CD4-positive, alpha-beta T cell treated with Interferon alpha-2 for 1 hour (primary cell): ENCODE data around the gene SLC9A9.

Experiments
- DNase-seq, 2 donors: peaks; one replicate each; pipeline ENCODE4 v3.0.0-alpha.2; 2020 to 2022

SLC9A9 gene

DNA sequence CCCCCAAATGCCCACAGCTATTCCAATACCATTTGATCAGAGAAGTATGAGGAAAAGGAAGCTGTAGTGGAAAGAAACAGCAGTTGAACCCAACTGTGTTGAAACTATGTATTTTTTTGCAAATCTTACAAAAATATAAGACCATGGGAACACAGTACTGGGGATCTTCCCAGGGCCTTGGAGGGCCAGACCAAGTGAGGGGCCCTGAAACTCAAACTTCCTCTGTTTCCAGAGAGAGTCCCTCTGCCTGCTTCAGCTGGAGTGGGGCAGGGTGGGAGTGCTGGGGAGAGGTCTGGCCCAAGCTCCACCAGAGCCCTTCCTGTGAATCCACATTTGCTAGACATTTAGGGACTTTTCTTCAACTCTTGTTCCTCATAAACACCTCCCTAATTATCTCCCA is 464.8 kb downstream of the SLC9A9 start:
- no peak for DNase-seq

GRCh38 chr3:143382816-143383215 is 465.5 kb downstream of the SLC9A9 start:
- DNase-seq, result no peak

DNA sequence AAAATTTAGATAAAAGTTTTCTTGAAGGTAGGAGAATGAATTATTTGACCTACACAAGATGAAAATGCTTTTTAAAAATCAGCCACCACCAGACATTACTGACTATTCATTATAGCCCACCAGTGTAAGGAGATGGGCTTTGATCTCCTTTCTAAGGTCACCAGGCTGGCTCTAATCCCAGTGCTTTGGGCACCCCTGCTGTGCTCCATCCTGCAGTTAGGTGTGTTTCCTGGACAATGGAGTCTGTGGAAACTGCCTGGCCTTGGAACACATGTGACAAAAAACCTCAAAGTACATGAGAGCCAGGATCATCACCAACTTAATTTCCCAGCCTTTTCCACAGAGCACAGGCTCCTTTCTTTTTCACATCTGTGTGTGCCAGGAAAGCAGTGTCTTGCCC is 467.8 kb downstream of the SLC9A9 start:
- no peak for DNase-seq

DNA sequence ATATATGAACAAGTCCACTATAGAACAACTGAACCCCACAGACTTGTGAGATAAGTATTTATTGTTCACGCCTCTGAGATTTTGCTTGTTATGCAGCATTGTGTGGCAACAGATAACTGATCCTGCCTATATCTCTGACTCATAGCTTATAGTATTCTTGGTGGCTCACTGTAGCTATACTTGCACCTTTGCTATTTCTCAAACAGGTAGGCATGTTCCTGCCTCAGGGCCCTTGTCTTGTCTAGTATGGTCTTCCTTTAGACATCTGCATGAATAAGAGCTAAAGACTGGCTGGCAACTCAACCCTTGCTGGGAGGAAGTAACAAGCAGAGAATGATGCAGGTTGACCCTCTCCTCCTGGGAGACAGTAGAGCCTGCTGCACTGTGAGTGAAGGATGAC is 472.6 kb downstream of the SLC9A9 start:
- DNase-seq, result no peak

- no peak for DNase-seq
Measured at GRCh38 chr3:143367171-143367570, 481.1 kb downstream of the SLC9A9 start.

- DNase-seq, result no peak
Measured at GRCh38 chr3:143366672-143367071, 481.6 kb downstream of the SLC9A9 start.

DNA sequence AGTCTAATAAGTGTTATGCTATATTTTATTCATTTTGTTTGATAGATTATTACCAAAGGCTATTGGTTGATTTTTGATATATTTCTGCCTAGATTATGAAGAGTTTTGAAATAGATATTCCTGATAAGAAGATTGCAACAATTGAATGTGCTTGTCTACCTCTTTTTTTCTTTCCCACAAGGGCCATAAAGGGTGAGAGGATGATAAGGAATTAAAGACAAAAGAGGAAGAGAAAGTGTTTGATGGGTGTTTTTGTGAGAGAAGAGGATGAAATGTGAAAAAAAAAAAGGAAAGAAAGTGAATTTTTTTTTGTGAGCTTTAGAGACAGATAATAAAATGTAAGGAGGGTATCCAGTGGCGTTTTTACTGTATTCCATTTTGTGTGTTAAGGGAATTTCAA is 484.3 kb downstream of the SLC9A9 start:
- no peak for DNase-seq

DNA sequence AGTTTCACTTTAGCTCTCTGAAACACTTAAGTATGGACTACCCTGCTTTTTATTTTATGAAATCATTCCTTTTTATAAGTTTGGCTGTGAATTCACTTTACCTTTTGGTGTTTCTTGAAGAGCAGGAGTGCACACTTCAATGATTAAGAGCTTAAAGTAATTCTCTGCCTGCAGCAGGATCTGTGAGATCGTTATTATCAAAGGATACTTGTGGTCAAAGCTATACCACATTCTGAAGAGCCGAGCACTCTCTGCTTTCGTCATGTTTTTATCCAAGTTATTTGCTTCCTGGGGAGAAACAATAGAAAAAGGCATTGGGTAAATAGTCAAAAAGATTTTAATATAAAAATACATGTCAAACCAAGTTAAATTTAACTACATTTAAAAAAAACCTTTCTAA is 485.0 kb downstream of the SLC9A9 start:
- DNase-seq, result peak in 1 of 2 donors; percentile 14

GRCh38 chr3:143362115-143362991 is 485.9 kb downstream of the SLC9A9 start:
- DNase-seq, result no peak

- no peak for DNase-seq
Measured at GRCh38 chr3:143361589-143361988, 486.7 kb downstream of the SLC9A9 start.

GRCh38 chr3:143360244-143360643 is 488.0 kb downstream of the SLC9A9 start:
- DNase-seq, result no peak

GRCh38 chr3:143358793-143359491 is 489.3 kb downstream of the SLC9A9 start:
- no peak for DNase-seq

GRCh38 chr3:143358155-143358792 is 490.0 kb downstream of the SLC9A9 start:
- no peak for DNase-seq

GRCh38 chr3:143357700-143358099 is 490.6 kb downstream of the SLC9A9 start:
- DNase-seq, result no peak

- DNase-seq, result no peak
Measured at GRCh38 chr3:143356839-143357238, 491.4 kb downstream of the SLC9A9 start.

GRCh38 chr3:143354342-143354741 is 493.9 kb downstream of the SLC9A9 start:
- no peak for DNase-seq

GRCh38 chr3:143352850-143353550 is 495.3 kb downstream of the SLC9A9 start:
- DNase-seq, result no peak

DNA sequence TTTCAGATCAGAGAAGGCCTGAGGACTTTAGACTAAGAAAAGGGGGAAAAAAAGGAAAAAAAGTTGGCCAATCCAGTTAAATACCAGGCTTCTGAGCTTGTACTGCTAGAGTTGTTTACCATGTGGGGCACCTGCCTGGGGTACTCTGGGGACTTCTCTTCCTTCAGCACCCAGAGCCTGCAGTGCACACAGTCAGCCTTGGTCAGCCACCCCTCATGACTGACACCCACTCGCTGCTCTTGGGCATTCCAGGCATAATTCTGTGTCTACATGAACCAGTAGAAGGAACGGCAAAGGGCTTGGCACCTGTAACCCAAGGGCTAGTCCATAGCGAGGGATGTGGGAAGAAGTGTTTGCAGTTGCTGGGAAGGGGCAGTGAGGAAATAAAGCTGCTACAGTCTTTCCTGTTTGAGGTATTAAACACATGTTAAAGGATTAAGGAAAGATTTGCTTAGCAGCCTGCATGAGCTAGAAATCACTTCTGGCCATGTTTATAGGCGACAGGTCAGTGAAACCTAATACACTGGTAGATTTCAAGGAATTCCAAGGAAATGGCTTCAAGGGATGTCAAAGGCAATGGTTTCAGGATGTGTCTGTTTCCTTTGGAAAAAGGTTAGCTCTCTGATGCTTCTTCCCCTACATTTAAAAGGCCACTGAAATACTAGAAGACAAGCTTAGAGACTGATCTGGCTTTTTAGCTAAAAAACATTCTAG is 496.2 kb downstream of the SLC9A9 start:
- DNase-seq, result no peak

DNA sequence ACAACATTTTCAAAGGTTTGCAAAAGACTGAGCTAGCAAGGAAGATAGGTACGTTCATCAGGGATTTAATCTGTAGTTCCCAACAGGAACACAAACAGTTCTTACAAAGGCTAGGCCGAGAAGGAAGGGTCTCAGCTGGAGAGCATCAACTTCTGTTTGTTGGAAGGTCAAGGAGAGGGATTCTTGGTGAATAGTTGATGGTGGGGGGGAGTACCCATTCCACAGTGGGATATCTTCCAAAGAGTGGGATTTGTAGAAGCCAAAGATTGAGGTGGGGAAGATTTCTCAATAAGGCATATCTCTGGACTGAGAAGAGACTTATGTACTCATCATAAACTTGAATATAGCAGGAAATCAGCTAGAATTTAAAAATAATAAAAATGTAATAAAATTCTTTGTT is 496.9 kb downstream of the SLC9A9 start:
- no peak for DNase-seq

DNA sequence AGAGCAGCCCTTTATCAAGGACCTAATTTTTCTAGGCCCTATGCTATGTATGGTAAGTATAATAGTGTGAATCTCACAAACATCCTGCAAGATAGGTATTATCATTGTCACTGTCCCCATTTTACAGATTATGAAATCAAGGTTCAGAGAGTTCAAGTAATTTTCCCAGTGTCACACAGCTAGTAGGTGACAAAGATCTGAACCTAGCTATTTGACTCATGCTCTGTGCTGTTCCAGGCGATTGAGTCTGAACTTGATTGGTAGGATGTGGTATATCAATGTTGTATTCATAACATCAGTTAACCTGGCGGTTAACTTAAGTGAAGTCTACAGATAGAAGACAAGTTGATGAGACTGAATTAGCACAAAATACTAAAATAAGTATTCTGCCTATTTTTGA is 498.8 kb downstream of the SLC9A9 start:
- DNase-seq, result no peak

GRCh38 chr3:143348486-143349327 is 499.6 kb downstream of the SLC9A9 start:
- DNase-seq, result peak in 1 of 2 donors; percentile 7
